Thymus (tissue), 11 donors: ENCODE results near the gene APP. TPM values are rescaled to one million over a fixed set of nuclear protein-coding genes. Genes with fewer than 3 reads are reported as not detected.

ENCODE experiments used
- DNase-seq, 9 donors: peaks; one replicate each; pipeline ENCODE4 v3.0.0-alpha.2; 2013; ENCODE audit warnings: low spot score in 9 of 9, low read depth in 6 of 9, missing footprints in 1 of 9
- H3K27ac ChIP-seq, 2 donors: one replicate each; pipeline ENCODE4 v1.5.1; 2013; ENCODE audit warnings: control low read depth in 1 of 2, low read depth in 1 of 2, low read length in 1 of 2, mild to moderate bottlenecking in 1 of 2, moderate library complexity in 1 of 2
- H3K27me3 ChIP-seq, 2 donors: one replicate each; pipeline ENCODE4 v1.5.1; 2013; ENCODE audit warnings: low read length in 1 of 2; ENCODE audit not compliant: control insufficient read depth in 2 of 2, insufficient read depth in 1 of 2
- H3K36me3 ChIP-seq, 2 donors: one replicate each; pipeline ENCODE4 v1.5.1; 2013; ENCODE audit warnings: low read length in 1 of 2, mild to moderate bottlenecking in 1 of 2, moderate library complexity in 1 of 2; ENCODE audit not compliant: control insufficient read depth in 2 of 2, insufficient read depth in 2 of 2
- H3K4me1 ChIP-seq, 2 donors: one replicate each; pipeline ENCODE4 v1.5.1; 2013; ENCODE audit warnings: low read length in 2 of 2; ENCODE audit not compliant: control insufficient read depth in 2 of 2, insufficient read depth in 2 of 2
- H3K4me3 ChIP-seq, 2 donors: one replicate each; pipeline ENCODE4 v1.5.1; 2013; ENCODE audit warnings: low read length in 2 of 2, control low read depth in 1 of 2, mild to moderate bottlenecking in 1 of 2
- H3K9me3 ChIP-seq, 2 donors: one replicate each; pipeline ENCODE4 v1.5.1; 2013; ENCODE audit warnings: low read length in 1 of 2, mild to moderate bottlenecking in 1 of 2; ENCODE audit not compliant: control insufficient read depth in 2 of 2, insufficient read depth in 1 of 2
- WGBS: extraction: QIAGEN DNeasy Blood & Tissue Kit; methylation state at CpG from one replicate; pipeline ENCODE4 v1.1.7; 2013; 5-methylcytosine and 5-hydroxymethylcytosine counted together
- polyA plus RNA-seq: library from polyadenylated mRNA; stranded (reverse); fragments of 200-250 nt; gene quantifications from one replicate; pipeline ENCODE4 v1.2.3, GENCODE V29; 2013
- total RNA-seq: library from RNA; stranded (reverse); fragments of 120-200 nt; gene quantifications from one replicate; pipeline ENCODE4 v1.2.4, GENCODE V29; 2013
- donor health status: healthy.

APP gene
- total and polyA plus RNA-seq, 2 donors, result 110 to 152 TPM

DNA sequence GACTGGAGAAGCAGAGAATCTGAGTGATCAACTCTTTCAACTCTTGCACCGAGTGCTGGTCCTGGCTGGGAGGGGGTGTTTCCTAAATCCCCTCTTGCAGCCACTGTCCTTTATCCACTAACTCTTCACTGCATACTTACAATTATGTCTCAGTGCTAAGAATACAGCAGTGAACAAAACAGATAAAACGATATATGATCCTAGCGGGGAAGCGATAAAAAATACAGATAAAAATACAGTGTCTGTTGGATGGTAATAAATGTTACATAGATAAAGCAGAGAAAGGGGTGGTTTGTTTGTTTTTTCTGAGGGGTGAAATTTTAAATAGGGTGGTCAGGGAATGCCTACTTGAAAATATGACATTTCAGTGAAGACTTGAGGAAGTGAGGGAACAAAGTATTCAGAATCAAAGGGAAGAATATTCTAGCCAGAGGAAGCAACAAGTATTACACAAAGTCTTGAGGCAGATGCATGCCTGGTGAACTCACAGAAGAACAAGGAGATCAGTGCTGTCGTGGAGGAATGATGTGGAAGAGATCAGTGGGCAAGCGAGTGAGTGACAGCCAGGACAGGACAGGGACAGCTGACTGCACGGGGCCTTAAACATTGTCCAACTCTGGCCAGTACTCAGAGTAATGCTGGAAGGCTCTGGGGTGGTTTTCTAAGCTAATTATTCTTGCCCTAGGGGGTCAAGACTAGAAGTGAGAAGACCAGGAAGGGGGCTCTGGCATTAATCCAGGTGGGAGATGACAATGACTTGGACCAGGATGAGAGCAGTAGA, 110.0 kb downstream of the APP start:
- Histone ChIP-seq H3K4me1 (no peaks in the 10 kb centered on the region), H3K9me3 (no peaks in the 10 kb centered on the region), H3K36me3 (no peaks in the 10 kb centered on the region), H3K27ac (no peak overlapping the region), H3K4me3 (no peak overlapping the region), H3K27me3 (no peaks in the 10 kb centered on the region)
- DNase-seq, result no peak
- WGBS, result 97% methylated on average over 7 of the region's 7 CpGs

DNA sequence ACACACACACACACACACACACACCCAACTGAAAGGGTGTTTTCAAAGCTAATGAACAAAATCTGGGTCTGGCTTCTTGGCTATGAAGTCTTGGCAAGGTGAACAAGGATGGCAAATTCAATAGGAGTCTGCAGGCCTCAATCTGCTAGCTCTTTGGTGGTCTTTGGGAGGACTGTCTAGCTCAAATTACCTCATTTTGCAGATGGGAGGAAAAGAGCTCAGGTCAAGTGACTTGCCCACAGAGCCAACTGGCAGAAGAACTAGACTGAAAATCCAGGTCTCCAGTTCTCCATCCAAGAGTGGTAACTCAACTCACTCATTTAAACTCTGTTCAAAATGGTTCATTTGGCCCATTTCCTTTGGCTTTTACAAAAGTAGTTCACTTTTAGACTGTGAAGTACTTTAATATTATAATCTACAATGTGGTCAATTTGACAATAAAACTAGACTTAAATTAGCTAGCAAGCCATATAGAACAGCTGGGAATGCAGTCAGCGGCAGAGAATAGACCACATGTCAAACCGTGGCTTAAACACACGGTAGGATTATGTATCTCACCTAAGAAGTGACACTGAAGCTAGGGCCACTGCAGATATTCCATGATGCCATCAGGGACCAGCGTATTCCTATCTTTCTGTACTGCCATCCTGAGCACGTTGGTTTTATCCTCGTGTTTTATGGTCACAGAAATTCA, 112.9 kb downstream of the APP start:
- Histone ChIP-seq H3K36me3 (no peaks in the 10 kb centered on the region), H3K4me3 (no peak overlapping the region), H3K27ac (no peak overlapping the region), H3K27me3 (no peaks in the 10 kb centered on the region), H3K9me3 (no peaks in the 10 kb centered on the region), H3K4me1 (no peaks in the 10 kb centered on the region)
- DNase-seq, result no peak
- 98% methylated on average over 6 of the region's 6 CpGs for WGBS

DNA sequence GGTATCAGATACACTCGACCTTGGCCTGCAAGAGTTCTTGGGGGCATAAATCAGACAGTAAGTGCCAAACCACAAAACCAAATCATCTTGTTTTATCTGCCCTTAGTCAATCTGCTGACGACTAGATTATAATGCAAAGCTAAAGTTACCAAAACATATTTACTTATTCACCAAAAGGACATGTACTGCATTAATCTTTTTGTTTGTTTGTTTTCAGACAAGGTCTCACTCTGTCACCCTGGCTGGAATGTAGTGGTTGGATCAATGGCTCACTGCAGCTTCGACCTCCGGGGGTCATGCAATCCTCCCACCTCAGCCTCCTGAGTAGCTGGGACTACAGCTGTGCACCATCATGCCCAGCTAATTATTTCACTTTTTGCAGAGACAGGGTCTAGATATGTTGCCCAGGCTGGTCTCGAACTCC, 114.7 kb downstream of the APP start:
- Histone ChIP-seq H3K36me3 (no peaks in the 10 kb centered on the region), H3K27ac (no peak overlapping the region), H3K9me3 (no peaks in the 10 kb centered on the region), H3K27me3 (no peaks in the 10 kb centered on the region), H3K4me1 (no peaks in the 10 kb centered on the region), H3K4me3 (no peak overlapping the region)
- no peak for DNase-seq
- 79% methylated on average over 5 of the region's 5 CpGs for WGBS

DNA sequence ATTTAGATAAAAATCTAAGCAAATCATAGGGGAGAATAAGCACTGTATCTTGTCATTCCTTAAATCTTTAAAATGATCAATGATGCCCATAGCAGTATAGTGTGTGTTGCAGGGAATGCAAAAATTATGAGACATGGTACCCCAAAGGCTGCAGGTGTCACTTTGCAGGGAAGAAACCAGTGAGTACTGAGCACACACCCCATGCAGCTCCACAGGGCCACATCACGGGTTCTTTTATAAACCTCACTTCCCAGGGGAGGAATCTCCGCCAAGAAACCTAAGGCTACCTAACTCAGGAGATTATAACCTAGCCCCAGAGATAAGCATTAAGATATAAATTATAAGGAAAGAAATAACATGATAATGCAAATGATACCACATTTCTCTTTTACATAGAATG, 115.6 kb downstream of the APP start:
- H3K9me3 ChIP-seq, result no peaks in the 10 kb centered on the region
- no peak for DNase-seq
- H3K36me3 ChIP-seq, result no peaks in the 10 kb centered on the region
- H3K4me1 ChIP-seq, result no peaks in the 10 kb centered on the region
- WGBS, result 63% methylated on average over 2 of the region's 2 CpGs
- no peak overlapping the region for H3K4me3 ChIP-seq
- no peak overlapping the region for H3K27ac ChIP-seq
- H3K27me3 ChIP-seq, result no peaks in the 10 kb centered on the region

DNA sequence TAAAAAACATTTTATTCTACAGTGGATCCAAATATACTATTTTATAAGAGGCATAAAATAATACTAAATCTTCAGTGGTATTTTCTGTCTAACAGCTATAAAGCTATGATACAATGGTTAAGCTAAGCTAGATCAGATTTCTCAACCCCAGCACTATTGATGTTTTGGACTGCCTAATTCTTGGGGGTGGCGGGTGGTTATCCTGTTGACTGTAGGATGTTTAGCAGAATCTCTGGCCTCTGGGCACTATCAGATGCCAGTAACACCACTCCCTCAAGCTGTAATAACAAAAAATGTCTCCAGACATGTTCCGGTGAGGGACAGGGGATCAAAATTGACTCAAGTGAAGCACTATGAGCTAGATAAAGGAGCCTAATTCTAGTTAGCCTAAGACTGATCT, 118.5 kb downstream of the APP start:
- Histone ChIP-seq H3K27me3 (no peaks in the 10 kb centered on the region), H3K4me1 (no peaks in the 10 kb centered on the region), H3K4me3 (no peak overlapping the region), H3K36me3 (peaks cover 0 to 13% of the 10 kb centered on the region in 2 donors), H3K27ac (no peak overlapping the region), H3K9me3 (no peaks in the 10 kb centered on the region)
- DNase-seq, result no peak
- WGBS, result 97% methylated on average over 2 of the region's 2 CpGs

DNA sequence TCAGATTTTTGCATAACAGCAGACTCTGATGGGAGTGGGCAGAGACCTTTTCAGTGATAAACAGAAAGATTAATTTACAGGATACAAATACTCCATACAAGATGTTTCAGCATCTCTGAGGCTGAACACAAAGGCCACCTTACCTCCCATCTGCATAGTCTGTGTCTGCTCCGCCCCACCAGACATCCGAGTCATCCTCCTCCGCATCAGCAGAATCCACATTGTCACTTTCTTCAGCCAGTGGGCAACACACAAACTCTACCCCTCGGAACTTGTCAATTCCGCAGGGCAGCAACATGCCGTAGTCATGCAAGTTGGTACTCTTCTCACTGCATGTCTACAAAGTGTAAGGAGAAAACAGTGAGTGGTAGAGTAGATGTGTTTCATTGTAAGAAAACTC, 119.7 kb downstream of the APP start:
- Histone ChIP-seq H3K9me3 (no peaks in the 10 kb centered on the region), H3K36me3 (peaks cover 0 to 18% of the 10 kb centered on the region in 2 donors)

DNA sequence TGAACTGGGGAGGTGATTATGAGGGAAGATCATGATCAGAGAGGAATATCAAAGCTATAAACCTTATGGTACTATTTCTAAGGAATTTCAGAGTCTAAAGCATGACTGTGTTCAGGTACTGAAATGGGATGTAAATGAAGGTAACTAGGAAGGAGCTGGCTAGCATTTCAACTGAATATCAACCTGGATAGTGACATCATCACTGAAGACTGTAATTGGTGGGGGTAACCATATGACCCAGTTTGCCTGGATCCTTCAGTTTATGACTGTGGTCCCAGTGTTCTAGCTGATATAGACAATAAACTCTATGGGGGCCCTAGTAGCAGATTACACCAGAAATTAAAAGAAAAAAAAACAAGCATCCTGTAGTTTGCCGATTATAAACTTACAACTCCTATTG, 120.8 kb downstream of the APP start:
- Histone ChIP-seq H3K27ac (no peak overlapping the region), H3K36me3 (peaks cover 3 to 18% of the 10 kb centered on the region in 2 donors), H3K4me3 (no peak overlapping the region), H3K27me3 (no peaks in the 10 kb centered on the region), H3K4me1 (no peaks in the 10 kb centered on the region), H3K9me3 (no peaks in the 10 kb centered on the region)
- no peak for DNase-seq
- WGBS, result 100% methylated on average over 1 of the region's 1 CpG

More for the DNA sequence above, 119.7 kb downstream of the APP start:
- no peaks in the 10 kb centered on the region for H3K27me3 ChIP-seq
- 98% methylated on average over 6 of the region's 6 CpGs for WGBS
- DNase-seq, result no peak
- H3K4me3 ChIP-seq, result no peak overlapping the region
- H3K4me1 ChIP-seq, result no peaks in the 10 kb centered on the region
- no peak overlapping the region for H3K27ac ChIP-seq

DNA sequence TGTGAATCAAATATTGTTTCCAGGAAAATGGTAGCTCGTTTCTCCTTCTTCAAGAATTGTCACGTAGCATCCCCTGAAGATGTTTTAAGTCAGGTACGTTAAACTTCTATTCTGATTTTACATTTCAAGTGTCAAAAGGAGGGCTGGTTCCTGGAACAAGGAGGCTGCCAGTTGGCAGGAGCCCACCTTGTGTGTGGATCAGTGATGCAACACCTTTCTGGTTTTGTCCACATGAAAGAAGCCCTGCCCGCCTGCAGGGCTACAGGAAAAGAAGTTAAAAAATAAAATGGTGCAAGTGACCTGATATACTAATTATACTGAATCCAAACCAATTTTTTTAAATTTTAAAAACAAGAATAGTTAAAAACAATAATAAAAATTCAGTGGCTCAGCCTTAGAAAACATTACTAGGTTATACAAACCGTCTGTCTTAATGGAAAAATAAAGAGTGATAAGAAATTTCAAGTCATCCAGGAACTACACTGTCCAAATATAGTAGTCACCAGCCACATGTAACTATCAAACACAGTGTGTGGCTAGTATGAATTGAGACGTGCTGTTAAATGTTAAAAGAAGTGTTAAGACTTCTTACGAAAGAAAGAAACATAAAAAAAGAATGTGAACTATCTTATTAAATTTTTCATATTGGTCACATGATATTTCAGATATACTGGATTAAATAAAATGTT, 123.1 kb downstream of the APP start:
- Histone ChIP-seq H3K36me3 (peaks cover 3 to 18% of the 10 kb centered on the region in 2 donors), H3K27ac (no peak overlapping the region), H3K27me3 (no peaks in the 10 kb centered on the region), H3K4me1 (no peaks in the 10 kb centered on the region), H3K4me3 (no peak overlapping the region), H3K9me3 (no peaks in the 10 kb centered on the region)
- WGBS, result 95% methylated on average over 7 of the region's 7 CpGs
- no peak for DNase-seq

DNA sequence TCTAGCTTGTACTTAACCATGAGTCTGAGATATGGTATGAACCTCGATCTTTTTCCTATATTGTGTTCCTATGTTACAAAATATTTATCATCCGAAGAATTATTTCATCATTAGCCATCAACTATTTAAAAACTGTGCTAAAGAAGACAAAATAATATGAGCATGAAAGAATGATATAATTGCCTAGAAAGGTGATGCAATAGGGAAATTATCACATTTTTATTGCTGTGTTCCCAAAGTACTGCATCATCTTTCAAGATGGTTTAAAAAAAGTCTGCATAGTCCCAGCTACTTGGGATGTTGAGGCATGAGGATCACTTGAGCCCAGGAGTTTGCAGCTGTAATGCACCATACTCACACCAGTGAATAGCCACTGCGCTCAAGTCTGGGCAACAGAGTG, 126.7 kb downstream of the APP start:
- Histone ChIP-seq H3K36me3 (peaks cover 3 to 11% of the 10 kb centered on the region in 2 donors), H3K27ac (no peak overlapping the region), H3K4me3 (no peak overlapping the region), H3K4me1 (no peaks in the 10 kb centered on the region), H3K27me3 (no peaks in the 10 kb centered on the region), H3K9me3 (no peaks in the 10 kb centered on the region)
- 98% methylated on average over 3 of the region's 3 CpGs for WGBS
- no peak for DNase-seq
